Endothelial cell of umbilical vein (primary cell): Measurements from ENCODE around the gene PLXNA3. TPM values are rescaled to one million over a fixed set of nuclear protein-coding genes. Genes with fewer than 3 reads are reported as not detected.

Experiments
- BruUV-seq: library from RNA; stranded (reverse); fragments of 400-500 nt; replicated peaks from 2 replicates; lab custom pipeline; 2021; lab: Mats Ljungman, UMichigan
- CTCF ChIA-PET: fragments of 300-600, 350-600 bp; sonication (Branson Sonifier 250); formaldehyde crosslinking; loops from one replicate; lab custom pipeline; 2021; ENCODE audit warnings: antibody characterized with exemption, inconsistent platforms; lab: Charles Lee
- POLR2A ChIA-PET: fragments of 300-600, 350-600 bp; sonication (Branson Sonifier 250); formaldehyde crosslinking; loops from one replicate; lab custom pipeline; 2021; ENCODE audit warnings: antibody characterized with exemption, inconsistent platforms; lab: Charles Lee
- DNase-seq: peaks from one replicate; pipeline ENCODE4 v3.0.0-alpha.2; 2011; ENCODE audit warnings: low read depth, low spot score
- FAIRE-seq: peaks from 2 replicates; lab custom pipeline; 2011; peaks lifted over from hg19 to GRCh38; lab: Jason Lieb, UNC
- H2AFZ ChIP-seq: 2 replicates; pipeline ENCODE4 v1.6.0; 2012; ENCODE audit warnings: low read depth, low read length, control low read depth, inconsistent platforms
- H3K27ac ChIP-seq: 2 replicates; pipeline ENCODE4 v1.5.1; 2011; ENCODE audit warnings: low read depth, mild to moderate bottlenecking, control low read depth, low read length, moderate library complexity; ENCODE audit not compliant: insufficient read depth
- H3K27me3 ChIP-seq, 2 experiments: 2 replicates each; pipeline versions ENCODE4 v1.6.0 to v1.6.1; 2011; ENCODE audit warnings: low read length in 2 of 2, mixed read lengths in 1 of 2; ENCODE audit not compliant: control insufficient read depth in 2 of 2, insufficient read depth in 2 of 2
- H3K36me3 ChIP-seq, 2 experiments: 2 replicates in 1 of 2; 3 replicates in 1 of 2; pipeline ENCODE4 v1.5.1; 2011; ENCODE audit warnings: low read length in 2 of 2, mild to moderate bottlenecking in 1 of 2, moderate library complexity in 1 of 2; ENCODE audit not compliant: control insufficient read depth in 2 of 2, insufficient read depth in 2 of 2; ENCODE audit errors: extremely low read depth in 1 of 2
- H3K4me1 ChIP-seq: 3 replicates; pipeline ENCODE4 v1.5.1; 2011; ENCODE audit warnings: mild to moderate bottlenecking, low read length; ENCODE audit not compliant: control insufficient read depth, insufficient read depth; ENCODE audit errors: extremely low read depth
- H3K4me2 ChIP-seq: 2 replicates; pipeline ENCODE4 v1.6.1; 2011; ENCODE audit warnings: low read length, control low read depth, mixed read lengths; ENCODE audit not compliant: insufficient read depth
- H3K4me3 ChIP-seq, 3 experiments: fragments of 200-600 bp in 1 of 3; sonication (generic), shearing (Covaris generic) in 1 of 3; replicated peaks in 1 of 3; 2 replicates each; pipeline ENCODE4 v1.5.1; 2011 to 2016; ENCODE audit warnings: control low read depth in 3 of 3, low read length in 3 of 3, mild to moderate bottlenecking in 2 of 3, inconsistent platforms in 1 of 3, low read depth in 1 of 3, moderate library complexity in 1 of 3; ENCODE audit not compliant: insufficient read depth in 1 of 3
- H3K79me2 ChIP-seq: 2 replicates; pipeline ENCODE4 v1.6.0; 2012; ENCODE audit warnings: low read length, inconsistent platforms; ENCODE audit not compliant: control insufficient read depth, insufficient read depth
- H3K9ac ChIP-seq: replicated peaks from 2 replicates; pipeline ENCODE3; 2011; ENCODE audit warnings: low read length, control low read depth; ENCODE audit not compliant: insufficient read depth; ENCODE audit errors: extremely low read depth
- H3K9me1 ChIP-seq: replicated peaks from 3 replicates; pipeline ENCODE4 v1.6.0; 2011; ENCODE audit warnings: mild to moderate bottlenecking, low read length; ENCODE audit not compliant: control insufficient read depth, insufficient read depth; ENCODE audit errors: extremely low read depth
- H3K9me3 ChIP-seq: replicated peaks from 2 replicates; pipeline ENCODE4 v1.5.1; 2012; ENCODE audit warnings: low read length, inconsistent platforms; ENCODE audit not compliant: control insufficient read depth, insufficient read depth
- H4K20me1 ChIP-seq: replicated peaks from 2 replicates; pipeline ENCODE3; 2011; ENCODE audit warnings: mild to moderate bottlenecking, low read length; ENCODE audit not compliant: control insufficient read depth, insufficient read depth; ENCODE audit errors: extremely low read depth
- EZH2 ChIP-seq: IDR thresholded peaks from 2 replicates; pipeline ENCODE4 v1.6.1; 2012; ENCODE audit warnings: borderline replicate concordance, low read depth, mild to moderate bottlenecking, moderate library complexity, low read length, inconsistent platforms; ENCODE audit not compliant: severe bottlenecking
- FOS ChIP-seq: IDR thresholded peaks from 2 replicates; pipeline ENCODE4 v1.6.1; 2011; ENCODE audit warnings: mild to moderate bottlenecking, low read length, moderate library complexity, borderline replicate concordance; ENCODE audit not compliant: insufficient read depth
- GATA2 ChIP-seq: IDR thresholded peaks from 2 replicates; pipeline ENCODE4 v1.7.0; 2011; ENCODE audit warnings: low read depth, mild to moderate bottlenecking, moderate library complexity, mixed read lengths, low read length; ENCODE audit not compliant: insufficient read length, insufficient read depth
- JUN ChIP-seq: IDR thresholded peaks from 2 replicates; pipeline ENCODE4 v1.6.1; 2011; ENCODE audit warnings: borderline replicate concordance, low read depth; ENCODE audit not compliant: insufficient read length, insufficient read depth
- MYC ChIP-seq: IDR thresholded peaks from one replicate; pipeline ENCODE4 v1.6.1; 2011; ENCODE audit warnings: mild to moderate bottlenecking, low read depth, low read length
- POLR2A ChIP-seq: IDR thresholded peaks from 2 replicates; pipeline ENCODE4 v1.6.1; 2012; ENCODE audit warnings: low read depth, mild to moderate bottlenecking, control low read depth, low read length
- POLR2AphosphoS5 ChIP-seq: IDR thresholded peaks from 2 replicates; pipeline ENCODE4 v1.6.1; 2012; ENCODE audit warnings: low read depth, mild to moderate bottlenecking, control low read depth, low read length, moderate library complexity; ENCODE audit not compliant: insufficient read depth
- dilution Hi-C: fragments of 300-500 bp; cut with MboI; formaldehyde crosslinking; loops from one replicate; pipeline ENCODE4 v1.15.0; 2019; ENCODE audit warnings: low sequenced_read_pairs; ENCODE audit not compliant: extremely low pct_ligation_motif_present
- intact Hi-C: fragments of 100-400 bp; cut with micrococcal nuclease; formaldehyde crosslinking; loops from one replicate; pipeline ENCODE4 v1.10.0; 2022
- polyA plus RNA-seq, 4 experiments: library from polyadenylated mRNA; depleted of rRNA in 3 of 4; stranded (reverse) in 3 of 4; unstranded in 1 of 4; fragments of >200 nt; gene quantifications; 2 replicates each; pipeline versions ENCODE4 v1.2.1 to v1.2.3, GENCODE V29; 2011 to 2012; ENCODE audit warnings: missing spikeins in 1 of 4
- total RNA-seq: library from RNA; stranded (reverse); gene quantifications from 2 replicates; pipeline ENCODE4 v1.2.3, GENCODE V29; 2021
- TF ChIP-seq, protein P1 (sequence below): IDR thresholded peaks from 2 replicates; pipeline ENCODE4 v1.6.1; 2011; ENCODE audit not compliant: insufficient read depth, insufficient read length
- TF ChIP-seq, protein P2 (sequence below), 2 donors: IDR thresholded peaks; 1 replicate in 1 of 2; 2 replicates in 1 of 2; pipeline ENCODE4 v1.5.1; 2011; ENCODE audit warnings: low read length in 2 of 2, mild to moderate bottlenecking in 2 of 2, moderate library complexity in 2 of 2, control low read depth in 1 of 2, inconsistent platforms in 1 of 2, low read depth in 1 of 2; ENCODE audit not compliant: insufficient read depth in 1 of 2; ENCODE audit errors: extremely low read depth in 1 of 2

Gene PLXNA3
- total and polyA plus RNA-seq, 2 donors (not counting 3 experiments of a cell fraction or from before 2014, with no cell fraction given), result 56.8 to 58.6 TPM

DNA sequence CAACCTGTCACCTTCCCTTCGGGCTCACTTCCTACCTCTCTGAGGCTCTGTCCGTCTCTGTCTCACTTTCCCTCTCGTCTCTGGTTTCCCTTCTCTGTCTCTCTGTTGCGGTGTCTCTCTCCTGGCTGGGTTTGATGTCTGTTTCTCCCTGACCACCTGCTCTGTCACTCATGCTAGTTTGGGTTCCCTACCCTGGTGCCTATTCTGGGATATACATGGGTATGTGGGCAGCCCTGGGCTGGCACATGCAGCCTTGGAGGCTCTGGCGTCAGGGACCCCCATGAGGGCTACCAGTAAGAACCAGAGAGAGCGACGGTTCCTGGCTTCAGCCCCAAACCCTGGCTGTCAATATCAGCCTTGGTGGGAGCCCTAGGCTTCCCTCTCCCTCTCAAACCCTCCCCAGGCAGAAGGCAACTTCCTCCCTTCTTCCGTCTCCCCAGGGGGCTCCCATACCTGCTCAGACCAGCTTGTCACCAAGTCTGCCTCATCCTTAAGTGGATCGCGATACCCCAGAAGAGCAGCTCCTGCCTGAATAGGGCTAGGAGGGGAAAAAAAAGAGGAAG is 49.3 kb upstream of the PLXNA3 start:
- peak overlapping the region; percentile 45 to 72 (median 72) for H3K4me3 ChIP-seq
- no peaks in the 10 kb centered on the region for H3K9me1 ChIP-seq
- FAIRE-seq (no peak), DNase-seq (no peak)
- TF ChIP-seq, protein P1, sequence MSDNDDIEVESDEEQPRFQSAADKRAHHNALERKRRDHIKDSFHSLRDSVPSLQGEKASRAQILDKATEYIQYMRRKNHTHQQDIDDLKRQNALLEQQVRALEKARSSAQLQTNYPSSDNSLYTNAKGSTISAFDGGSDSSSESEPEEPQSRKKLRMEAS, result no peak
- TF ChIP-seq FOS (no peak), MYC (no peak), JUN (no peak), POLR2A (no peak), POLR2AphosphoS5 (no peak), EZH2 (no peak), GATA2 (no peak)
- TF ChIP-seq, protein P2, sequence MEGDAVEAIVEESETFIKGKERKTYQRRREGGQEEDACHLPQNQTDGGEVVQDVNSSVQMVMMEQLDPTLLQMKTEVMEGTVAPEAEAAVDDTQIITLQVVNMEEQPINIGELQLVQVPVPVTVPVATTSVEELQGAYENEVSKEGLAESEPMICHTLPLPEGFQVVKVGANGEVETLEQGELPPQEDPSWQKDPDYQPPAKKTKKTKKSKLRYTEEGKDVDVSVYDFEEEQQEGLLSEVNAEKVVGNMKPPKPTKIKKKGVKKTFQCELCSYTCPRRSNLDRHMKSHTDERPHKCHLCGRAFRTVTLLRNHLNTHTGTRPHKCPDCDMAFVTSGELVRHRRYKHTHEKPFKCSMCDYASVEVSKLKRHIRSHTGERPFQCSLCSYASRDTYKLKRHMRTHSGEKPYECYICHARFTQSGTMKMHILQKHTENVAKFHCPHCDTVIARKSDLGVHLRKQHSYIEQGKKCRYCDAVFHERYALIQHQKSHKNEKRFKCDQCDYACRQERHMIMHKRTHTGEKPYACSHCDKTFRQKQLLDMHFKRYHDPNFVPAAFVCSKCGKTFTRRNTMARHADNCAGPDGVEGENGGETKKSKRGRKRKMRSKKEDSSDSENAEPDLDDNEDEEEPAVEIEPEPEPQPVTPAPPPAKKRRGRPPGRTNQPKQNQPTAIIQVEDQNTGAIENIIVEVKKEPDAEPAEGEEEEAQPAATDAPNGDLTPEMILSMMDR (IDR thresholded peaks at IDR 0.05; ENCODE audit: extremely low read depth in 1 of 2, insufficient read depth in 1 of 2, low read depth in 1 of 2, low read length in 2 of 2), result no peak
- H3K4me2 ChIP-seq, result peak overlapping the region; percentile 74
- intact Hi-C loops (loop anchor here (1.0 to 5.0 kb wide), 5 partner anchors 7 to 119 kb away; partner anchors contain the start of genes ATP6AP1, FAM50A and FLNA), dilution Hi-C loops (no loop called here)
- H3K36me3 ChIP-seq, result no peaks in the 10 kb centered on the region
- no peaks in the 10 kb centered on the region for H3K9me3 ChIP-seq
- CTCF ChIA-PET, result interaction anchor here (1.0 to 1.5 kb wide), 4 partner anchors 11 to 119 kb away, joined by 3 to 6 read pairs (median 4); partner anchors contain the start of genes RPL10 and SLC10A3
- BruUV-seq, result TSS peak; percentile 32
- peaks cover 22% of the 10 kb centered on the region for H3K4me1 ChIP-seq
- no peaks in the 10 kb centered on the region for H3K27me3 ChIP-seq
- H2AFZ ChIP-seq, result no peak overlapping the region
- peak overlapping the region; percentile 61 for H3K27ac ChIP-seq
- H4K20me1 ChIP-seq, result no peaks in the 10 kb centered on the region
- POLR2A ChIA-PET, result interaction anchor here (0.7 kb wide), 1 partner anchor 9 kb away, joined by 3 read pairs; no protein-coding TSS in a partner anchor
- H3K79me2 ChIP-seq, result peaks cover 14% of the 10 kb centered on the region
- H3K9ac ChIP-seq, result peak overlapping the region; percentile 65
